D721Med (cell line): ENCODE measurements around the gene EXT2.

ENCODE experiments used
- DNase-seq: peaks from one replicate; pipeline ENCODE4 v3.0.0; 2011; ENCODE audit warnings: low spot score; ENCODE audit not compliant: insufficient read length
- FAIRE-seq: peaks from 2 replicates; lab custom pipeline; 2011; peaks lifted over from hg19 to GRCh38; lab: Jason Lieb, UNC
- TF ChIP-seq, protein P1 (sequence below): IDR thresholded peaks from 2 replicates; pipeline ENCODE4 v1.5.1; 2012; ENCODE audit warnings: mild to moderate bottlenecking, control low read depth; ENCODE audit not compliant: insufficient read depth; ENCODE audit errors: missing control alignments

Gene EXT2

DNA sequence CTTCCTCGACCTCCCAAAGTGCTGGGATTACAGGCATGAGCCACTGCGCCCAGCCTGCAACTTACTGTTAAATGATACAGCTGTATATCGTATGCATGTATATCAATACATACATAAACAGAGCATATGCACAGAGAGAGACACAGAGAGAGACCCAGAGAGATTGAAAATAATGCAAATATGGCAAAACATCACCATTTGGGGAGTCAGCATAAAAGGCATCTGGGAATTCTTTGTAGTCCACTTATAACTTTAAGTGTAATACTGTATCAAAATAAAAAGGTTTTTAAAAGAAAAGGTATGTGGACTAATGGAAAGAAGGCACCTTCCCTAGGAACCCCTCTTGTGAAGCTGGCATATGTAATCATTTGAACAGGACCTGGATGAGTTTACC is 192.7 kb downstream of the EXT2 start:
- TF ChIP-seq, protein P1, sequence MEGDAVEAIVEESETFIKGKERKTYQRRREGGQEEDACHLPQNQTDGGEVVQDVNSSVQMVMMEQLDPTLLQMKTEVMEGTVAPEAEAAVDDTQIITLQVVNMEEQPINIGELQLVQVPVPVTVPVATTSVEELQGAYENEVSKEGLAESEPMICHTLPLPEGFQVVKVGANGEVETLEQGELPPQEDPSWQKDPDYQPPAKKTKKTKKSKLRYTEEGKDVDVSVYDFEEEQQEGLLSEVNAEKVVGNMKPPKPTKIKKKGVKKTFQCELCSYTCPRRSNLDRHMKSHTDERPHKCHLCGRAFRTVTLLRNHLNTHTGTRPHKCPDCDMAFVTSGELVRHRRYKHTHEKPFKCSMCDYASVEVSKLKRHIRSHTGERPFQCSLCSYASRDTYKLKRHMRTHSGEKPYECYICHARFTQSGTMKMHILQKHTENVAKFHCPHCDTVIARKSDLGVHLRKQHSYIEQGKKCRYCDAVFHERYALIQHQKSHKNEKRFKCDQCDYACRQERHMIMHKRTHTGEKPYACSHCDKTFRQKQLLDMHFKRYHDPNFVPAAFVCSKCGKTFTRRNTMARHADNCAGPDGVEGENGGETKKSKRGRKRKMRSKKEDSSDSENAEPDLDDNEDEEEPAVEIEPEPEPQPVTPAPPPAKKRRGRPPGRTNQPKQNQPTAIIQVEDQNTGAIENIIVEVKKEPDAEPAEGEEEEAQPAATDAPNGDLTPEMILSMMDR: no peak
- FAIRE-seq (no peak), DNase-seq (no peak)

- TF ChIP-seq, protein P1: no peak
- no peak for FAIRE-seq
- DNase-seq: no peak
These were observed 194.7 kb downstream of the EXT2 start for GRCh38 chr11:44290208-44290607.
